ENCODE results near the gene CASP6.
"Not testable (repeated sequence)": the region's sequence is repeated elsewhere in the genome, so short reads cannot be mapped to it uniquely, and the experiment has no call there.

CASP6 gene

GRCh38 chr4:109698656-109699055 lies 4.6 kb downstream of the CASP6 start:
- DNase-seq (ENCODE audit: low spot score in 2 of 2) (no peak), ATAC-seq (no peak)
- Mint-ChIP-seq H3K4me1 (peaks cover 27% of the 10 kb centered on the region), H3K4me3 (no peak overlapping the region), H3K27ac (no peak overlapping the region), H3K36me3 (peaks cover 26% of the 10 kb centered on the region), H3K9me3 (no peaks in the 10 kb centered on the region)

- H3K27ac Mint-ChIP-seq = peak overlapping the region; percentile 17
- no peaks in the 10 kb centered on the region for H3K9me3 Mint-ChIP-seq
- DNase-seq (ENCODE audit: low spot score in 2 of 2) = no peak
- H3K36me3 Mint-ChIP-seq = peaks cover 75% of the 10 kb centered on the region
- H3K4me1 Mint-ChIP-seq = peaks cover 29% of the 10 kb centered on the region
- peak; percentile 69 for ATAC-seq
- no peak overlapping the region for H3K4me3 Mint-ChIP-seq
Observed at GRCh38 chr4:109691411-109691920, 11.8 kb downstream of the CASP6 start.

GRCh38 chr4:109690690-109691410 lies 12.4 kb downstream of the CASP6 start:
- DNase-seq (ENCODE audit: low spot score in 2 of 2) (no peak), ATAC-seq (peak; percentile 78)
- Mint-ChIP-seq H3K36me3 (peaks cover 81% of the 10 kb centered on the region), H3K4me1 (peaks cover 29% of the 10 kb centered on the region), H3K27ac (peak overlapping the region; percentile 17), H3K9me3 (no peaks in the 10 kb centered on the region), H3K4me3 (peak overlapping the region; percentile 11)

- no peak for DNase-seq (ENCODE audit: low spot score in 2 of 2)
- Mint-ChIP-seq H3K9me3 (no peaks in the 10 kb centered on the region), H3K4me1 (peaks cover 25% of the 10 kb centered on the region), H3K36me3 (peaks cover 54% of the 10 kb centered on the region), H3K4me3 (no peak overlapping the region), H3K27ac (peak overlapping the region; percentile 60)
- no peak for ATAC-seq
Observed at GRCh38 chr4:109684727-109685126, 18.5 kb downstream of the CASP6 start.

GRCh38 chr4:109683621-109684253 lies 19.5 kb downstream of the CASP6 start:
- DNase-seq (ENCODE audit: low spot score in 2 of 2) (no peak), ATAC-seq (peak; percentile 68)
- Mint-ChIP-seq H3K36me3 (peaks cover 44% of the 10 kb centered on the region), H3K4me1 (peaks cover 25% of the 10 kb centered on the region), H3K4me3 (no peak overlapping the region), H3K9me3 (no peaks in the 10 kb centered on the region), H3K27ac (peak overlapping the region; percentile 60)

- H3K36me3 Mint-ChIP-seq = peaks cover 36% of the 10 kb centered on the region
- H3K9me3 Mint-ChIP-seq = no peaks in the 10 kb centered on the region
- DNase-seq (ENCODE audit: low spot score in 2 of 2) (no peak), ATAC-seq (peak; percentile 47)
- H3K4me3 Mint-ChIP-seq = no peak overlapping the region
- H3K4me1 Mint-ChIP-seq = peaks cover 25% of the 10 kb centered on the region
- H3K27ac Mint-ChIP-seq = peak overlapping the region; percentile 60
Observed at GRCh38 chr4:109682875-109683274, 20.4 kb downstream of the CASP6 start.

GRCh38 chr4:109678925-109679324 lies 24.3 kb downstream of the CASP6 start:
- not testable (repeated sequence) for H3K36me3 Mint-ChIP-seq; H3K9me3 Mint-ChIP-seq; H3K4me3 Mint-ChIP-seq; H3K27ac Mint-ChIP-seq; DNase-seq (ENCODE audit: low spot score in 2 of 2); ATAC-seq
- peaks cover 41% of the 10 kb centered on the region for H3K4me1 Mint-ChIP-seq

GRCh38 chr4:109678472-109678871 lies 24.8 kb downstream of the CASP6 start:
- H3K4me3 Mint-ChIP-seq; H3K9me3 Mint-ChIP-seq; ATAC-seq; DNase-seq (ENCODE audit: low spot score in 2 of 2); H3K36me3 Mint-ChIP-seq; H3K27ac Mint-ChIP-seq: not testable (repeated sequence)
- peaks cover 37% of the 10 kb centered on the region for H3K4me1 Mint-ChIP-seq

GRCh38 chr4:109676886-109677285 lies 26.4 kb downstream of the CASP6 start:
- no peak for DNase-seq (ENCODE audit: low spot score in 2 of 2)
- H3K27ac Mint-ChIP-seq = no peak overlapping the region
- H3K36me3 Mint-ChIP-seq = no peaks in the 10 kb centered on the region
- peaks cover 22% of the 10 kb centered on the region for H3K4me1 Mint-ChIP-seq
- ATAC-seq = no peak
- no peaks in the 10 kb centered on the region for H3K9me3 Mint-ChIP-seq
- no peak overlapping the region for H3K4me3 Mint-ChIP-seq

GRCh38 chr4:109675843-109676242 lies 27.4 kb downstream of the CASP6 start:
- Mint-ChIP-seq H3K4me3 (no peak overlapping the region), H3K4me1 (peaks cover 29% of the 10 kb centered on the region), H3K27ac (no peak overlapping the region), H3K36me3 (peaks cover 7% of the 10 kb centered on the region), H3K9me3 (peaks cover 5% of the 10 kb centered on the region)
- ATAC-seq = no peak
- no peak for DNase-seq (ENCODE audit: low spot score in 2 of 2)

- peaks cover 29% of the 10 kb centered on the region for H3K4me1 Mint-ChIP-seq
- peaks cover 7% of the 10 kb centered on the region for H3K36me3 Mint-ChIP-seq
- no peak overlapping the region for H3K27ac Mint-ChIP-seq
- peaks cover 5% of the 10 kb centered on the region for H3K9me3 Mint-ChIP-seq
- H3K4me3 Mint-ChIP-seq = no peak overlapping the region
- DNase-seq (ENCODE audit: low spot score in 2 of 2) (no peak), ATAC-seq (peak; percentile 97)
Observed at GRCh38 chr4:109675181-109675580, 28.1 kb downstream of the CASP6 start.

GRCh38 chr4:109673303-109673702 lies 29.9 kb downstream of the CASP6 start:
- ATAC-seq = no peak
- peaks cover 7% of the 10 kb centered on the region for H3K36me3 Mint-ChIP-seq
- H3K4me1 Mint-ChIP-seq = peaks cover 39% of the 10 kb centered on the region
- H3K4me3 Mint-ChIP-seq = no peak overlapping the region
- peaks cover 5% of the 10 kb centered on the region for H3K9me3 Mint-ChIP-seq
- no peak overlapping the region for H3K27ac Mint-ChIP-seq
- DNase-seq (ENCODE audit: low spot score in 2 of 2) = no peak

- Mint-ChIP-seq H3K9me3 (peaks cover 5% of the 10 kb centered on the region), H3K4me3 (no peak overlapping the region), H3K36me3 (peaks cover 7% of the 10 kb centered on the region), H3K4me1 (peaks cover 39% of the 10 kb centered on the region), H3K27ac (no peak overlapping the region)
- DNase-seq (ENCODE audit: low spot score in 2 of 2) (no peak), ATAC-seq (no peak)
Observed at GRCh38 chr4:109672169-109672930, 30.9 kb downstream of the CASP6 start.

GRCh38 chr4:109671350-109671749 lies 31.9 kb downstream of the CASP6 start:
- peaks cover 35% of the 10 kb centered on the region for H3K4me1 Mint-ChIP-seq
- no peak for DNase-seq (ENCODE audit: low spot score in 2 of 2)
- peaks cover 7% of the 10 kb centered on the region for H3K36me3 Mint-ChIP-seq
- ATAC-seq = peak; percentile 44
- H3K9me3 Mint-ChIP-seq = peaks cover 5% of the 10 kb centered on the region
- no peak overlapping the region for H3K4me3 Mint-ChIP-seq
- H3K27ac Mint-ChIP-seq = no peak overlapping the region

- ATAC-seq (no peak), DNase-seq (ENCODE audit: low spot score in 2 of 2) (no peak)
- Mint-ChIP-seq H3K9me3 (no peaks in the 10 kb centered on the region), H3K36me3 (peaks cover 35% of the 10 kb centered on the region), H3K27ac (peak overlapping the region; percentile 11), H3K4me3 (no peak overlapping the region), H3K4me1 (peaks cover 21% of the 10 kb centered on the region)
Observed at GRCh38 chr4:109665783-109666485, 37.3 kb downstream of the CASP6 start.
